ENCODE measurements around the gene ZDHHC12.

ZDHHC12 gene

GRCh38 chr9:128720841-128721486, 3.0 kb downstream of the ZDHHC12 start:
- no peak for TF ChIP-seq CTCF (IDR thresholded peaks at IDR 0.05)
- H3K9me3 Mint-ChIP-seq = no peaks in the 10 kb centered on the region
- H3K4me1 Mint-ChIP-seq = peaks cover 25% of the 10 kb centered on the region
- peaks cover 8% of the 10 kb centered on the region for H3K27me3 Mint-ChIP-seq (ENCODE audit: low read depth, poor library complexity)
- no peak overlapping the region for H3K27ac Mint-ChIP-seq
- no peak overlapping the region for H3K4me3 Mint-ChIP-seq
- no peak for DNase-seq
- no peaks in the 10 kb centered on the region for H3K36me3 Mint-ChIP-seq (ENCODE audit: low read depth)

- Mint-ChIP-seq H3K27me3 (ENCODE audit: low read depth, poor library complexity) (peaks cover 7% of the 10 kb centered on the region), H3K9me3 (no peaks in the 10 kb centered on the region), H3K4me3 (no peak overlapping the region), H3K27ac (no peak overlapping the region), H3K4me1 (peaks cover 22% of the 10 kb centered on the region), H3K36me3 (ENCODE audit: low read depth) (no peaks in the 10 kb centered on the region)
- TF ChIP-seq CTCF (IDR thresholded peaks at IDR 0.05) = no peak
- DNase-seq = no peak
Observed at GRCh38 chr9:128719919-128720605, 3.9 kb downstream of the ZDHHC12 start.

GRCh38 chr9:128718475-128718874, 5.5 kb downstream of the ZDHHC12 start:
- Mint-ChIP-seq H3K36me3 (ENCODE audit: low read depth) (no peaks in the 10 kb centered on the region), H3K27me3 (ENCODE audit: low read depth, poor library complexity) (peaks cover 2% of the 10 kb centered on the region), H3K27ac (no peak overlapping the region), H3K4me3 (no peak overlapping the region), H3K9me3 (no peaks in the 10 kb centered on the region), H3K4me1 (peaks cover 11% of the 10 kb centered on the region)
- DNase-seq = no peak
- TF ChIP-seq CTCF (IDR thresholded peaks at IDR 0.05) = no peak

GRCh38 chr9:128718047-128718446, 5.9 kb downstream of the ZDHHC12 start:
- no peak for TF ChIP-seq CTCF (IDR thresholded peaks at IDR 0.05)
- Mint-ChIP-seq H3K4me3 (no peak overlapping the region), H3K27ac (no peak overlapping the region), H3K4me1 (peaks cover 6% of the 10 kb centered on the region), H3K27me3 (ENCODE audit: low read depth, poor library complexity) (no peaks in the 10 kb centered on the region), H3K9me3 (no peaks in the 10 kb centered on the region), H3K36me3 (ENCODE audit: low read depth) (no peaks in the 10 kb centered on the region)
- no peak for DNase-seq

- Mint-ChIP-seq H3K27ac (no peak overlapping the region), H3K4me1 (no peaks in the 10 kb centered on the region), H3K9me3 (no peaks in the 10 kb centered on the region), H3K36me3 (ENCODE audit: low read depth) (peaks cover 5% of the 10 kb centered on the region), H3K4me3 (no peak overlapping the region), H3K27me3 (ENCODE audit: low read depth, poor library complexity) (no peaks in the 10 kb centered on the region)
- no peak for DNase-seq
- no peak for TF ChIP-seq CTCF (IDR thresholded peaks at IDR 0.05)
Observed at GRCh38 chr9:128716581-128717254, 7.2 kb downstream of the ZDHHC12 start.
